Endothelial cell (in vitro differentiated cells): Measurements from ENCODE around the gene NCR2. TPM values are rescaled to one million over a fixed set of nuclear protein-coding genes. Genes with fewer than 3 reads are reported as not detected.

Source experiments
- DNase-seq: peaks from one replicate; pipeline ENCODE4 v3.0.0; 2021; ENCODE audit warnings: low spot score
- H3K27ac Mint-ChIP-seq: one replicate; pipeline ENCODE4 v1.8.0; 2021; ENCODE audit warnings: mixed read lengths, inconsistent platforms; ENCODE audit not compliant: unreplicated experiment
- H3K27me3 Mint-ChIP-seq: one replicate; pipeline ENCODE4 v1.8.0; 2021; ENCODE audit warnings: mild to moderate bottlenecking, moderate library complexity, mixed read lengths, inconsistent platforms; ENCODE audit not compliant: unreplicated experiment
- H3K36me3 Mint-ChIP-seq: one replicate; pipeline ENCODE4 v1.8.0; 2021; ENCODE audit warnings: mild to moderate bottlenecking, low read depth, mixed read lengths, inconsistent platforms; ENCODE audit not compliant: unreplicated experiment
- H3K4me1 Mint-ChIP-seq: one replicate; pipeline ENCODE4 v1.8.0; 2021; ENCODE audit warnings: mild to moderate bottlenecking, mixed read lengths, inconsistent platforms; ENCODE audit not compliant: unreplicated experiment
- H3K4me3 Mint-ChIP-seq: one replicate; pipeline ENCODE4 v1.8.0; 2021; ENCODE audit warnings: mild to moderate bottlenecking, mixed read lengths, inconsistent platforms; ENCODE audit not compliant: unreplicated experiment
- H3K9me3 Mint-ChIP-seq: one replicate; pipeline ENCODE4 v1.8.0; 2021; ENCODE audit warnings: mixed read lengths, inconsistent platforms; ENCODE audit not compliant: unreplicated experiment
- total RNA-seq: library from RNA; stranded (reverse); fragmentation: NEBNext Ultra II Directional; extraction: Animal tissue kit (Norgen Biotek cat#: 25700); gene quantifications from one replicate; pipeline ENCODE4 v1.2.1, GENCODE V29; 2021; ENCODE audit not compliant: unreplicated experiment
- TF ChIP-seq, protein P1 (sequence below): fragments of 200-600 bp; sonication (generic); IDR thresholded peaks from one replicate; pipeline ENCODE4 v1.5.0; 2021; ENCODE audit warnings: antibody characterized with exemption; ENCODE audit not compliant: unreplicated experiment

The NCR2 gene
- total RNA-seq, 1 donor from 2014 or later, result not detected

- Mint-ChIP-seq H3K36me3 (no peaks in the 10 kb centered on the region), H3K4me3 (peak overlapping the region; percentile 31), H3K27ac (no peak overlapping the region), H3K27me3 (peaks cover 46% of the 10 kb centered on the region), H3K9me3 (no peaks in the 10 kb centered on the region), H3K4me1 (peaks cover 45% of the 10 kb centered on the region)
- DNase-seq, result peak; percentile 33
- TF ChIP-seq, protein P1, sequence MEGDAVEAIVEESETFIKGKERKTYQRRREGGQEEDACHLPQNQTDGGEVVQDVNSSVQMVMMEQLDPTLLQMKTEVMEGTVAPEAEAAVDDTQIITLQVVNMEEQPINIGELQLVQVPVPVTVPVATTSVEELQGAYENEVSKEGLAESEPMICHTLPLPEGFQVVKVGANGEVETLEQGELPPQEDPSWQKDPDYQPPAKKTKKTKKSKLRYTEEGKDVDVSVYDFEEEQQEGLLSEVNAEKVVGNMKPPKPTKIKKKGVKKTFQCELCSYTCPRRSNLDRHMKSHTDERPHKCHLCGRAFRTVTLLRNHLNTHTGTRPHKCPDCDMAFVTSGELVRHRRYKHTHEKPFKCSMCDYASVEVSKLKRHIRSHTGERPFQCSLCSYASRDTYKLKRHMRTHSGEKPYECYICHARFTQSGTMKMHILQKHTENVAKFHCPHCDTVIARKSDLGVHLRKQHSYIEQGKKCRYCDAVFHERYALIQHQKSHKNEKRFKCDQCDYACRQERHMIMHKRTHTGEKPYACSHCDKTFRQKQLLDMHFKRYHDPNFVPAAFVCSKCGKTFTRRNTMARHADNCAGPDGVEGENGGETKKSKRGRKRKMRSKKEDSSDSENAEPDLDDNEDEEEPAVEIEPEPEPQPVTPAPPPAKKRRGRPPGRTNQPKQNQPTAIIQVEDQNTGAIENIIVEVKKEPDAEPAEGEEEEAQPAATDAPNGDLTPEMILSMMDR, result no peak
Observed at GRCh38 chr6:41374618-41375590, 39.5 kb downstream of the NCR2 start.

- H3K27ac Mint-ChIP-seq, result no peak overlapping the region
- peaks cover 42% of the 10 kb centered on the region for H3K4me1 Mint-ChIP-seq
- no peaks in the 10 kb centered on the region for H3K36me3 Mint-ChIP-seq
- TF ChIP-seq, protein P1, result no peak
- H3K9me3 Mint-ChIP-seq, result no peaks in the 10 kb centered on the region
- DNase-seq, result no peak
- H3K4me3 Mint-ChIP-seq, result peak overlapping the region; percentile 14
- peaks cover 42% of the 10 kb centered on the region for H3K27me3 Mint-ChIP-seq
Observed at GRCh38 chr6:41375598-41376151, 40.3 kb downstream of the NCR2 start.

DNA sequence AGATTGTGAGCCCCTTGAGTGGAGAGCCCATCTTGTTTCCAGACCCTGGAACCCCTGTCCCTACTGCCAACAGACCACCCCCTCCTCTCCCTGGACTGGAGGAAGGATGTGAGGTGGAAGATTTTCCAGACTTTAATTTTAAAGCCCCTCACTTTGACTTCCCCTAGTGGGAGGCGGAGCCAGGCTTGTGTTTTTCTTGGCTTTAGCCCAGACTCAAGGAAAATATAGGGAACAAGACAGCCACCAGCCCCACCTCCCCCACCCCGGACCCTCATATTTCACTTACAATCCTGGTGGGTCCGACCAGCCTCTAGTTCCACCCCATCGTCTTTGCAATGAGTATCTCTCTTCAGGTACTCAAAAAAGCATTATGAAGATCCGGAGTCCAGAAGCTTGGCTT, 40.8 kb downstream of the NCR2 start:
- no peak overlapping the region for H3K27ac Mint-ChIP-seq
- DNase-seq, result no peak
- H3K4me3 Mint-ChIP-seq, result no peak overlapping the region
- H3K27me3 Mint-ChIP-seq, result peaks cover 42% of the 10 kb centered on the region
- H3K4me1 Mint-ChIP-seq, result peaks cover 39% of the 10 kb centered on the region
- no peaks in the 10 kb centered on the region for H3K9me3 Mint-ChIP-seq
- H3K36me3 Mint-ChIP-seq, result no peaks in the 10 kb centered on the region
- TF ChIP-seq, protein P1, result no peak

- peaks cover 31% of the 10 kb centered on the region for H3K4me1 Mint-ChIP-seq
- H3K36me3 Mint-ChIP-seq, result no peaks in the 10 kb centered on the region
- peaks cover 37% of the 10 kb centered on the region for H3K27me3 Mint-ChIP-seq
- H3K9me3 Mint-ChIP-seq, result no peaks in the 10 kb centered on the region
- H3K27ac Mint-ChIP-seq, result no peak overlapping the region
- no peak overlapping the region for H3K4me3 Mint-ChIP-seq
- TF ChIP-seq, protein P1, result no peak
- no peak for DNase-seq
Observed at GRCh38 chr6:41377071-41377470, 41.7 kb downstream of the NCR2 start.

DNA sequence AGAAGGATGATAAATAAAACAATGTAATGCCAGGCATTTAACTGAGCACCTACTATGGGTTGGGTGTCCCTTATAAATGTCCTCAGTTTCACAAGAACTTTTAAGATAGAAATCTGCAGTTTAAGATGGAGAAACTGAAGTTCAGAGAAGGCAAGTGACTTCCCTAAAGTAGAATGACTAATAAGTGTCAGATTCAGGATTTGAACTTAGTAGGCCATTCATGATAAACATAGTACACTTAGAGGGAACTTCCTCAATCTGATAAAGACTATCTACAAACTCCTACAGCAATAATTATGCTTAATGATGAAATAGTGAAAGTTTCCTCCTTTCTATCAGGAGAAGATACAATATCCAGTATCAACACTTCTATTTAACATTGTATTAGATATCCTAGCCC, 43.9 kb downstream of the NCR2 start:
- TF ChIP-seq, protein P1, result no peak
- Mint-ChIP-seq H3K4me1 (peaks cover 17% of the 10 kb centered on the region), H3K36me3 (peaks cover 4% of the 10 kb centered on the region), H3K27me3 (peaks cover 25% of the 10 kb centered on the region), H3K9me3 (no peaks in the 10 kb centered on the region), H3K4me3 (no peak overlapping the region), H3K27ac (no peak overlapping the region)
- DNase-seq, result no peak
